Activated CD4-positive, CD25-positive, alpha-beta regulatory T cell treated with anti-CD3 and anti-CD28 coated beads, Interleukin-2, amount 50 U/mL, for 16 hours (primary cell): ENCODE results near the gene SHC3.
"Not testable (repeated sequence)": the region's sequence is repeated elsewhere in the genome, so short reads cannot be mapped to it uniquely, and the experiment has no call there.

ENCODE experiments used
- DNase-seq: peaks from one replicate; pipeline ENCODE4 v3.0.0-alpha.2; 2020; ENCODE audit warnings: low read depth, low spot score

SHC3 gene

GRCh38 chr9:89177944-89178829 is at the start of gene SHC3:
TSS of gene SHC3 (minus strand) at chr9:89178818. CDS start at chr9:89178460, 358 bp downstream.
- no peak for DNase-seq

- DNase-seq: no peak
These were observed 47.4 kb upstream of the SHC3 start for GRCh38 chr9:89225991-89226471.

GRCh38 chr9:89225587-89225986 is 47.0 kb upstream of the SHC3 start:
- DNase-seq: no peak

DNA sequence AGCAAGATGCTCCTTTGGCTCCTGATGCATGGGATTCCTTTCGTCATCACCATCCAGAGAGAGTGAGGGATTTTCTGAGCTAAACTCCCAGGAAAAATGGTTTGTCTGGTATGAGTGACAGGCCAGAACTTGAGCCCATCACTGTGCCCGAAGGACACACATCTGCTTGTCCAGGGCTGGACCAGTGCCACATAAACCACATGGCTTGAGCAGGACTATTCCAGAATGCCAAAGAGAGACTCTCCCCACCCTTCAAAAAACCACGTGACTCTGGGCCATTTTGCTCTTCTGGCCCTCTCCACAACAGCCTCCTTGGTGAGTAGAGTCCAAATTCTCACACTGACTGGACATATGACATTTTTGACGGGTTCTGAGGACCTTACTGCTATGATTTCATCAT is 46.4 kb upstream of the SHC3 start:
- DNase-seq: no peak

DNA sequence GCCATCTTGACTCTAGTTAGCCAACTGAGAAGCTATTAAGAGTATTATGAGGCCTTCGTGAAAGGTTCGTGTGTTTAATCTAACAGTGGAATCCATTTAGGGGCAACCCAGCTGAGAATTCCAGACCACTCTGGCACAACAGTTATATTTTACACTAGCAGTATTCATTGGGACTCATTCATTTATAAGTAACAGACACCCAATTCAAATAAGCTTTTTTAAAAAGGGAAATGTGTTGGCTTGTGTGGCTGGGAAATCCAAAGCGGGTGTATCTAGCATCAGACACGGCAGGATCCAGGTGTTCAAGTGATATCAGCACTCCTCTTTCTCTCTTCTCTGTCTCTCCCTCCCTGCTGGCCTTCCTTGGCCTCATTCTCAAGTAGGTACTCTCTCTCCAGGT is 46.0 kb upstream of the SHC3 start:
- DNase-seq: no peak

DNA sequence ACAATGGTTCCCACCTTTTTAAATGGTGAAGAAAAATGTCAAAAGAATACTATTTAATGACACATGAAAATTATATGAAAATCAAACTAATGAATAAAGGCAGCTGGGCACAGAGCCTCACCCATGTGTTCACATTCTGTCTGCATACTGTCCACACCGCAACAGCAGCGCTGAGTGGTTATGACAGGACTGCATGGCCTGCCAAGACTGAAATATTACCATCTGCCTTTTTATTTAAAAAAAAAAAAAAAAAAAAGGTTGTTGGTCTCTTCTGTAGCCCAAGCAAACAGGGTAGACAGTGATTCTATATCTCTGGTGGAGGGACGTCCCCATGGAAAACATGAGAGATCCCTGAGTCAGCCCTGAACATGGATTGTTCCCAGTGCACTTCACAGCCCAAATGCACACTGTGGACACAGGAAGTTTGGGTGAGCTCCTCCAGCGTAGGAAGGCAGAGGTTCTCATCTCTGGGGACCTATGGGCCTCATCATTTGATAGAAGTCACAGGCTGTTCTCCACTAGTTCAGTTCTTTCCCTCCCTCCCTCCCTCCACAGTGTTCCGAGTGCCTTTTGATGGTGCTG is 44.9 kb upstream of the SHC3 start:
- no peak for DNase-seq

GRCh38 chr9:89219637-89220036 is 41.0 kb upstream of the SHC3 start:
- DNase-seq: no peak

DNA sequence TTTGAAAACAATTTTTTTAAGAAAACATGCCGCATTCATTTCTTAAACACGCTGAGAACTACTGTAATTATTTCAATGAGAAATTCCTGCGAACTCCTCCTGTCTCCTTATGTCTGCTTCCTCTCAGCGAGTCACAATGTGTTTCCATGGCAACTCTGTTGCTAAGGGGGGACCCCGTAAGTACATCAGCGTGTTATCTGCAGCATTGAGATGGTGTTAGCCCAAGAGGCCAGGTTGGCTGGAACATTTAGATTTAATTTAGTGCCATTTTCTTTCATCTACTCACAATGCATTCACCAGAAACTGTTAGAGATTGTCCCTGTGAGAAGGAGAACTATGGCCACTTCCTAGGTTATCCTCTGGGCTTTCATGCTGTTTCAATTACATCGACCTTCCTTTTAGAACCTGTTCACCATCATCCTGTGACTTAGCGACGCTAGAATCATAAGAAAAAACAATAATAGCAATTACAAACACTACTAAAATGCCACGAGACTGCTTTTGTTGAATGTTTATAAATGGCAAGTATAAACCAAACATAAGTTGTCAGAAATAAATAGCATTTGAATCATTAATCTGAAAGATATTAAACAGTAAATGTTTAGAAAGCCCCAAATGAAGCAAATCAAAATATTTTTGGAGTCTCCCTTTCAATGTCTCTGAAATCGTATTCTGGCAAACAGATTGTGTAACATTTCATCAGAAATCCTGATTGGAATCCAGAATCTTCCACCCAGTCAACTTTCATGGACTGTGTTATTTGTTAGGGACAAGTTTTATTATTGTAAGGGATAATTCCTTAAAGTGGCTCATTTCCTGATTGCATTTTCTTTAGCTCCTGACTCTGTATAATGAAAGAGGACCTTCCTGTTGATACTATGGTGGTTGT is 39.7 kb upstream of the SHC3 start:
- DNase-seq: no peak

DNA sequence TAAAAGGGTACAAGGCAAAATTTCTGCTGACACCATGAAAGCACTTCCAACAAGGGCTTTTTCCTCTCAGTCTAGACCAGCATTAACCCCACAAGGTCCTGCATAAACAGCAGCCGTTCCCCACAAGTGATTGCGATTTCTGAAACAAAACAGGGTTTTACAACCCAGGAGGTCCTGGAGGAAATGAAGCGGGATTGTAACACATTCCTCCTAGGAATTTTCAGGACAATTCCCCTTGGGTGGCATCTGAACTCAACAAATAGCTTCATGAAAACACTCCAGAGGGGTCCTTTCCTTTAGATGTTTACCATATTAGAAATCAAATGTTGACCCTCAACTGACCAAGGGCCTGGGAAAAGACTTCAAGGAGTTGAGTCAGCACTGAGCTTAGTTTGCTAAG is 36.7 kb upstream of the SHC3 start:
- no peak for DNase-seq

- no peak for DNase-seq
These were observed 34.8 kb upstream of the SHC3 start for GRCh38 chr9:89213396-89213880.

- DNase-seq: no peak
These were observed 33.6 kb upstream of the SHC3 start for GRCh38 chr9:89212171-89212570.

- not testable (repeated sequence) for DNase-seq
These were observed 30.7 kb upstream of the SHC3 start for GRCh38 chr9:89209311-89209710.

DNA sequence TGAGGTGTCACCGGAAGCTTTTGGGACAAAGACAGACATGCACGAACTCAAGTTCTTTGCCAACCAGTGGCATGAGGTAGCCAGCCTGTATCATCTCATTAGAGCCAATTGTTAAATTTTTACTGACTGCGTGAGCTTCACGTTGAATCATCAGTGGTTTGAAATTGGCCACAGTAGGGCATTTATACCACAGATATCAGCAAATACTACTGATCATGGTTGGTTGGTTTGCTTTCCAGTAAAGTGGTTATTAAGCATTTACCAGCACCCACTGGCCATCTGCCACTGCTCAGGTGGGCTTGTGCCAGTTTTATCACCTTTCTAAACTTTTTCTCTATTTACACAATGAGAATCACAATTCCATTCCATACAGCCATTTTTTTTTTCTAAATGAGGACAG is 28.4 kb upstream of the SHC3 start:
- DNase-seq: no peak

GRCh38 chr9:89204801-89205200 is 26.2 kb upstream of the SHC3 start:
- DNase-seq: no peak

- no peak for DNase-seq
These were observed 16.6 kb upstream of the SHC3 start for GRCh38 chr9:89195131-89195797.

- no peak for DNase-seq
These were observed 16.0 kb upstream of the SHC3 start for GRCh38 chr9:89194421-89195130.

DNA sequence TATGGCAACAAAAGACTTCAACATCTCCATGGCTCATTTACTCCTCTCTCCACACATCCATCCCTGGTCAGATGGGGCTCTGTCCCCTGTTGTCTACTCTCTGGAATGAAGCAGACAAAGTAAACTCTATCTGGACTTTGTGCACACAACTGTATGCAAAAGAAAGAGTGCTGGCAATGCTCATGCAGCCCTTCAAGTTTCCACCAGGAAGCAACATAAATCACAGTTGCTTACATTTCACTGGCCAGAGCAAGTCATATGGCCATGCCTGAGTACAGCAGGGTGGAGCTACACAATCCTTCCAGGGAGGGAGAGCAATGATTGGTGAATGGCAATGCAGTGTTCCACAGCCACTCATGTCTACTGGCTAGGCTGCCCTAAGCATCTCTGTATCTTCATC is 12.4 kb upstream of the SHC3 start:
- no peak for DNase-seq

- no peak for DNase-seq
These were observed 10.6 kb upstream of the SHC3 start for GRCh38 chr9:89189215-89189614.

GRCh38 chr9:89187950-89188349 is 9.3 kb upstream of the SHC3 start:
- no peak for DNase-seq

- DNase-seq: no peak
These were observed 8.9 kb upstream of the SHC3 start for GRCh38 chr9:89187541-89187940.

DNA sequence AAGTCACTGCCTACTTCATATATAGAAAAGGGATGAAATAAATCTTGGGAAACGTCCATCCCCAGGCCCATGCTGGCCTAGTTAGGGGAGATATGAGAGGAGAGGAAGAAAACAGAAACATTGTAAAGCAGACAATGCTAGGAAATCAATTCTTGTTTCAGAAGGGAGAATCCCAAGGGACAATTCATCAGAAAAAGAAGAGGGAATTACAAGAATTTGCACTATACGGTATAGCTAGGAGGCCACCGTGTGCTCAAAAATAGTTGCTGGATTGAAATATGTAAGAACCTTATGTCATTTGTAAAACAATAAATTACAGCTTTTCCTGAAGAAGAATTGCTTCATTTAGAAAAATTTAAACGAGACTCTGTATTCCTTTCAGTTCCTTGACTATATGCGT is 8.3 kb upstream of the SHC3 start:
- no peak for DNase-seq
